GM18867 (cell line): Measurements from ENCODE around the gene OPA3.
"Not testable (repeated sequence)": the region's sequence is repeated elsewhere in the genome, so short reads cannot be mapped to it uniquely, and the experiment has no call there.

Experiments used
- ATAC-seq: cut with Tn5 transposase; IDR thresholded peaks from one replicate; pipeline ENCODE4 v1.9.1; 2021; ENCODE audit warnings: mild to moderate bottlenecking, moderate library complexity; ENCODE audit not compliant: unreplicated experiment

OPA3 gene

DNA sequence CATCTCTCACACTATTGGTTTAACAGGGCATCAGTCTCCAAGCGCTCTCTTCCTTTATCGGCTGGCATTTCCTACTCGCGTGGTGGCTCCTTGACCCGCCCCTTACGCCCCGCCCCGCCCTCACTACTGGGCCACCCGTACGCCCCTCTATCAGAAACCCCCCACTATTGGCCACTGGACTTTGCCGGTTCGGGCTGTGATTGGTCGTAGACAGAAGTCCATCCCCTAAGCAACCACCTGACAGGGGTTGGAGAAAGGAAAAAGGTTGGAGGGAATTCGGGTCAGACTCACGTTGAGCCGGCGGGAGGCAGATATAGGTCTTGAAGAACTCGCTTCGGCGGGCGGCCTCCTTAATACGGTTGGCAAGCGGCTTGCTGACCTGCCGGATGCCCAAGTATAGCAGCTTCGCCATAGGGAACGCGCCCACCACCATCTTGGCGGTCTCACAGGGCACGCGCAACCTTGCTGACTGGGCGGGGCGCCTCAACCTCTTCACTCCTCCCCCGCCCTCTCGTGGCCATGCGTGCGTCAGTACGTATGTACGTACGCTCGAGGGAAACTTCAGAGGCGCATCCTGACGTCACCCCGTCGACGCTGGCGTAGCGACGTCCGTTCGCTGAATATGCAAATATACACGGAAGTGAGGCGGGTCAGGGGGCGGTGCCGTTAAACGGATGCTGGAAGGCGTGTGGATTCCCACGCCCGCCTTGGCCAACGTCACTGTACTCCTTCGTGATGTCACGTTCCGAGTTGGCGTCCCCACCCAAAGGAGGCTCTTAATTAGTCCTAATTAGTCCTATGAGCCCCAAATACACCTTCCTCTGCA, at the start of gene OPA3:
Gene OPA3 (minus strand): TSS at position 471 of the 826 bp plus-strand sequence. CDS start 38 bp downstream, at position 433.
- peak; percentile 85 for ATAC-seq

DNA sequence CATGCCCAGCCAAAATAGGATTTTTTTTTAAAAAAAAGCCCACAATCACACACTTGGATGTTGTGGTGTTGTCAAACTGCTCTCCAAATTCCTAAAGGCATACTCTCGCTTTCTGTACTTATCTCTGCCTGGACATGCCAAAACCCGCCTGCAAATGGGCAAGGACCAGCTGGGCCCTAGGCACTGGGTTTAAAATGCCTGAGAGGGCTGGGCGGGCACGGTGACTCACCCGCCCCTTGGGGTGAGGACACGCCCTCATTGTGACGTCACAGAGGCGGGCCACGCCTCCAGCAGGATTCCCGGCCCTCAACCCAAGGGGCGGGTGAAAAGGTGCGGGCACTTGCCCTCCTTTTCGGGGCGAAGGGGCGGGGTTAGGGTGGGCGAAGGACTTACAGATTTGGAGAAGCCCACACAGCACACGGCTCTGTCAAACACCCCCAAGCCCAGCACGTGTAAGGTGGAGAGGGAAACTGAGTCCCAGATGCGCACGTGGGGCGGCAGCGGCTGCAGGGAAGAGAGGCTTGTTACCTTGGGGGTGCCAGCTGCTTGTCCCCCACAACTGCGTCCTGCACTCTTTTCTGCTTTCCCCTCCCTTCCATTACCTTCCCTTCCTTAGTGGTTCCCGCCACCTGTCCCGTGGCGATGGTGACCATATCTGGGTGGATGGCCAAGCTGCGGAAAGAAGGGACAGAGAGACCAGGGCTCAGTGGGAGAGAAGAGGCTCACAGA, 48.0 kb upstream of the OPA3 start:
- ATAC-seq, result no peak

DNA sequence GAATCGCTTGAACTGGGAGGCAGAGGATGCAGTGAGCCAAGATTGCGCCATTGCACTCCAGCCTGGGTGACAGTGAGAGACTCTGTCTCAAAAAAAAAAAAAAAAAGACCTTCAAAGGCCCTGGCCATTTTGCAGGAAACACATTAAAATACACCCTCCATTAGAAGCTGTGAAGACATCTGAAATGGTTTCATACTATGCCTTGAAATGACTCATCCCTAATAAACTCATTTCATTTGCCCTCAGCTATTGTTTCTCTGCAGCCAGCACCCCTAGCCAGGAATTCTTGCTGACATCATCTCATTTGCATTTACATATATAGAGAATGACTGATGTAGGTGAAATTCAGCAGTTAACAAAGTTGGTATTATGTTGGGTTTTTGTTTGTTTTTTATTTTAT, 45.9 kb upstream of the OPA3 start:
- no peak for ATAC-seq

DNA sequence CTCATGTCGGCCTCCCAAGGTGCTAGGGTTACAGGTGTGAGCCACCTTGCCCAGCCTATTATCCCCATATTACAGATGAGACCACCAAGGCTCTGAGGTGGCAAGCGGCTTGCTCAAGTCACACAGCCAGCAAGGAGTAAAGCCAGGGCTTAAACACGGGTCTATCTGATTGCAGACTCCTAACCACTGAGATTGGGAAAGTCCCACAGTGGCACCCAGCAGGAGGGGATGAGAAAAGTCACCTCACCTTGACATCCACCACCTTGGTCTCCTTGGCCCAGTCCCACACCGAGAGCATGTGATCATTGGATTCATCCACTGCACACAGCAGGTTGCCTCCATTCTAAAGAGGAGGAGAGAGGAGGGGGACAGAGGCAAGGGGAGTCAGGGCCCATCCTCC, 45.1 kb upstream of the OPA3 start:
- no peak for ATAC-seq

DNA sequence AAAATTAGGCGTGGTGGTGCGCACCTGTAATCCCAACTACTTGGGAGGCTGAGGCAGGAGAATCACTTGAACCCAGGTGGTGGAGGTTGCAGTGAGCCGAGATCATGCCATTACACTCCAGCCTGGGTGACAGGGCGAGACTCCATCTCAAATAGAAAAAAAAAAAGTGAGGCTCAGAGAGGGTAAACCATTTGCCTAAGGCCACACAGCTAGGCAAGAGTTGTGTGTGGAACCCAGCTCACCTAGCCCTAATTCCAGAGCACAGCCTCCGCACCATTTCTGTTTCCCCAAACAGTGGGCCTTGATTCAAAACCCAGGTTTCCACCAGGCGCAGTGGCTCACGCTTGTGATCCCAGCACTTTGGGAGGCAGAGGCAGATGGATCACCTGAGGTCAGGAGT, 43.6 kb upstream of the OPA3 start:
- not testable (repeated sequence) for ATAC-seq

DNA sequence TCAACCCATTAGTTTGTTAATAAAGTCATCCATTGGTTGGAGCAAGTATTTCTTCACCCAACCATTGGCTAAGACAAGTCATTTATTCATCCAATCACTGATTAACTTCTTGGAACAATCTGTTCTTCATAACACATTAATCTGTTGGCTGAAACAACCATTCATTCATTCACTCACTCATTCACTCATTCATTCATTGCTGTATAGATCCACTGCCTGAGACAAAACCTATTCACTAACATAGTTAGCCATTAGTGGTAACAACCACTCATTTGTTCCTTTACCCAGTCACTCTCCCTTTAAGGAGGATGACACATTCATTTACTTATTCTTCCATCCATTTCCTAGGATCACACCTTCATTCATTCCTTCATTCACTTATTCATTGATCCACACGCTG, 39.4 kb upstream of the OPA3 start:
- ATAC-seq, result no peak

DNA sequence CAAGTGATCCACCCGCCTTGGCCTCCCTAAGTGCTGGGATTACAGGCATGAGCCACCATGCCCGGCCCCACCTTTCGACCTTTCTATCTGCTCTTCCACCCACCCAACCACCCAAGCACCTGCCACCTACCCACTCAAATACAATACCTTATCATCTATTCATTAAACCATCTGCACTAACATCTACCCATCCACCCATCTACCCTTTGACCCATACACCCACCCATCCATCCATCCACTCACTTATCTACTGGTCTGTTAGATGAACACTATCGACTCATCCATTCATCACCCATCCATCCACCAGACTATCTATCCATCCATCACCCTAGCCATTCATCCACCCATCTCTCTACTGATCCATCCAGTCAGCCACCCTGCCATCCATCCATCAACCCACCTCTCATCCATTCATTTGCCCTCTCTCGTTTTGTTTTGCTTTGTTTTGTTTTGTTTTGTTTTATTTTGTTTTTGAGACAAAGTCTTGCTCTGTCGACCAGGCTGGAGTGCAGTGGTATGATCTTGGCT, 37.4 kb upstream of the OPA3 start:
- ATAC-seq, result no peak

DNA sequence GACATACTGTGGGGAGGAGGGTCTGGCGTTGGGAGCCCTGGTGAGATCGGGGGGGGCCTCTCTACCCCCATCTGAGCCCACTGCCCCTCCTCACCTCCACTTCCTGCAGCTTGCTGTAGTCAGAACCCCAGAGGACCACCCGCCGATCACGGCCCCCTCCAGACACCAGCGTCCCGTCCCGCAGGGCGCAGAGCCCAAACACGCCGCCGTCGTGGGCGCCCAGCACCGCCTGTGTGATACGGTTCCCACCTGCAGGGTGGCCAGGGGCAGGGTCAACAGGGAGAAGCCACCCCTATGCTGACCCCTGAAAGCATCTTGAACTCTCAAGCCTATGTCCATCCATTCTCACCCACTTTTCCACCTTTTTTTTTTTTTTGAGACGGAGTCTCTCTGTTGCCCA, 36.8 kb upstream of the OPA3 start:
- no peak for ATAC-seq

DNA sequence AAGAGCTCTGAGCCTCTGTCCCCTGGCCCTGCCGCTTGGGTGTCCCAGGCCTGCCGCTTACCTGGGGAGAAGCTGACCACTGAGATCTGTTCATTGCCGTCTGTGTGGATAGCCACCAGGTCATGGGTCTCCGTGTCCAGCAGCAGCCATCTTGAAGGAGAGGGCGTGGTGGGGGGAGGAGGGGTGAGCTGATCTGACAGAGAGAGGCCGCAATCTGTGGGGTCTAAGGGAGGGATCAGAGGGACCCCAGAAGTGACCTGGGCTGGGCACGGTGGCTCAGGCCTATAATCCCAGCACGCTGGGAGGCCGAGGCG, 32.1 kb upstream of the OPA3 start:
- ATAC-seq, result no peak

DNA sequence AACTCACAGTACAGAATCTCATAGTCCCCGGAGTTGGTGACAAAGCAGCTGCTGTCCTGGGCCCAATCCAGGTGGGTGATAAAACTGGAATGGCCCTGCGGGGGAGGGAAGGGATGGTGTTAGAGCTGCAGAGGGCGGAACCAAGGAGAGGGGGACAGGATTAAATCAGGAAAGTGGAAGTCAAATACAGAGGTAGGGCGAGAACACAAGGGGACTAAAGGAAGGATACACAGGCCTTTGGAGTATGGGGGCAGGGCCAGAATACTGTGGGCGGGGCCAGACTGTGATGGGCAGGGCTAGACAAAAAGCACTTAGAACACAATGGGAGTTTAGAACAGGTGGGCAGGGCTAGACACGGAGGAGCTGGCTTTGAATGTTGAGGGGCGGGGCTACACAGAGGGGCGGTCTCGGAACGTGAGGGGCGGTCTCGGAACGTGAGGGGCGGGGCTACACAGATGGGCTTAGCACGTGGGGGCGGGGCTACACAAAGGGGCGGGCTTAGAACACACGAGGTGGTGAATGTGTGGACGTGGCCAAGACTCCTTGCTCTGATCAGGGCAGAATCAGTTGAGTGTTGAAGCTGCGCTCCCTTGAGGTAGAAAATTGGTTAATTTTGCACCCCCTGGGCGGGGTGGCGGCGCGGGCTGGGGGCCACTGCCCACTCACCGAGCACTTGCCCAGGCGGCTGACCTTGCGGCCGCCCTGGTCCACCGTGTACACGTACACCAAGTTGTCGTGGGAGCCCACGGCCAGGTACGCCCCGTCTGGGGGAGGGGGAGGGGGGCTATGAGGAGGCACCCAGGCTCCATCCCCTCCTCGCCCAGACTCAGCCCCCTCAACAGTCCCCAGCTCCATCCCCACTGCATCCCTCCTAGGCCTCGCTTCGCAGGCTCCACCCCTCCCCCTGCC, 31.4 kb upstream of the OPA3 start:
- peak; percentile 51 for ATAC-seq

DNA sequence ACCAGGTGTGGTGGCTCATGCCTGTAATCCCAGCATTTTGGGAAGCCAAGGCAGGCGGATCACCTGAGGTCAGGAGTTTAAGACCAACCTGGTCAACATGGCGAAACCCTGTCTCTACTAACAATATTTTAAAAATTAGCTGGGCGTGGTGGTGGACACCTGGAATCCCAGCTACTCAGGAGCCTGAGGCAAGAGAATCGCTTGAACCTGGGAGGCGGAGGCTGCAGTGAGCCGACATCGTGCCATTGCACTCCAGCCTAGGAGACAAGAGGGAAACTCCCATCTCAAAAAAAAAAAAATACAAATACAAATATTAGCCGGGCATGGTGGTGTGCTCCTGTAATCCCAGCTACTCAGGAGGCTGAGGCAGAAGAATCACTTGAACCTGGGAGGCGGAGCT, 30.5 kb upstream of the OPA3 start:
- not testable (repeated sequence) for ATAC-seq

DNA sequence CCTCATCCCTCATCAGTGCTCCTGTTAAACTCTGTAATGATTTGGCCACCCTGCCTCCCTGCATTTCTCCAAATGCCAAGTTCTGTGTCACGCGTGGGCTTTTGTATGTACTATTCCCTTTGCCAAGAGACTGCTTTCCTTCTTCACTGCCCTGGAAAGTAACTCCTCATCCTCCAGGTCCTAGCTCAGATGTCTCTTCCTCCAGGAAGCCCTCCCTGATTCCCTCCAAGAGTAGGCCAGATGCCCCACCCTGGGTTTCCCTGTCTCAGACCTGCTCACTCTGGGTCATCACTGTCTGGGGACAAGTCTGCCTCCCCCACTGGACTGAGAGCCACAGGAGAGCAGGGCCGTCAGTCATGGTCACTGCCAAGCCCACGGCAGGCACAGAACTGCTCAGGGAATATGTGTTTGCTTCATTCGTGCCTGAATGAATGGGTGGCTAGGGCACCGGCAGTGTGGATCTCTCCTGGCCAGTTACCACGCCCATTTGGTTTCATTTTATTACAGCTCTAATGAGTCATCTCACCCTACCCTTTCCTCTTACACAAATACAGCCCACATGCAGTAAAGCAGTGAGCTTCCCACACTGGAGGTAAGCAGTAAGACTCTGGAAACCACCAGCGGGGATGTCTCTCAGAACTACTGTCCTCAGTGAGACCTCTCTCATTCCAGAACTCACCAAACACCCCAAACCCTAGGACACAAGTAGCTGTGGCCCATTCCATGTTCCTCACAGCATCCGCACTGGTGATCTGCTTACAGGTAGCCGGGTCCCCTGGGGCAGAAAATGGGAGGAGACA, 29.5 kb upstream of the OPA3 start:
- ATAC-seq, result peak; percentile 52

DNA sequence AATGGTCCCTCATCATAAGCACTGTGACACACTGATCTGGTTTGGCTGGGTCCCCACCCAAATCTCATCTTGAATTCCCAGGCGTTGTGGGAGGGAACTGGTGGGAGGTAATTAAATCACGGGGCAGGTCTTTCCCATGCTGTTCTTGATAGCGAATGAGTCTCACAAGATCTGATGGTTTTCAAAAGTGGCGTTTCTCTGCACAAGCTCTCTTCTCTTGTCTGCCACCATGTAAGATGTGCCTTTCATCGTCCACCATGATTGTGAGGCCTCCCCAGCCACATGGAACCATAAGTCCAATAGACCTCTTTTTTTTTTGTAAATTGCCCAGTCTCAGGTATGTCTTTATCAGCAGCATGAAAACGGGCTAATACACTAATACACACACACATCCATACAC, 24.3 kb upstream of the OPA3 start:
- ATAC-seq, result no peak

DNA sequence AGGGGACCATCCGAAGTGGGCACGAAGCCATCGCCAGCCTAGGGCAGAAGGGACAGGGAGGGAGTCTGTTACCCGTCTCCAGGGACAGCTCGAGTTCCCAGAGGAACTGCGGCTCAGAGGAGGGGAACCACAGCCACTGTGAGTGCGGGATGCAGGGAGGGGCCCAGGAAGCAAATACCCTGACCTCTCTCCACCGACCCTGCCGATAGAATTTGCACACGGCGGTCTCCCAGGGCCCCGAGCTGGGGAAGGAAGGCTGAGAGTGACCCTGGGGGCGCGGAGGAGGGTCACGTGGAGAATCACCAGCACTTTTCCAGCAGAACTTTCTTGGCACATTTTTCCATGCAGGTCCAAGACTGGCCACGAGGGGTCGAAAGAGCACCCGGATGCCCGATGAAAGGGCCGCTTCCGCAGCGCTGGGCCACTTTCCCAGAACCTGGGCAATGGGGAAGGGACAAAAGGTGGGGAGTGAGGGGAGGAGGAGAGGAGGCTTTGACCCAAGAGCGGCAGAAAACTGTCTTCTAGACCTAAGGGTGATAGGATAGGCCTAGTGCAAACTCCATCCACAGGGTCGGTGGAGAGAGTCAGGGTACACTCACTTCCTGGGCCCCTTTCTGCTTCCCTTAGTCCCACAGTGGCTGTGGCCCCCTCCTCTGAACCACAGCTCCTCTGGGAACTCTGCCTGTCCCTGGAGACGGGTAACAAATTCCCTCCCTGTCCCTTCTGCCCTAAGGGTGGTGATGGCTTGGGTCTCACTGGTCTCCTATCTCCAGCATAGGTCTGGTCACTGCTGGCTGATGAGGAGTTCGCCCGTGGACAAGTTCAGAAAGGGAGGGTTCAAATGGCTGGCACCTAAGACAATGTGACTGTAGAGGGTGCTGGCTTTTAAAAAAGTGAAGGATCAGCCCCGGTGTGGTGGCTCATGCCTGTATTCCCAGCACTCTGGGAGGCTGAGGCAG, 22.7 kb upstream of the OPA3 start:
- no peak for ATAC-seq

DNA sequence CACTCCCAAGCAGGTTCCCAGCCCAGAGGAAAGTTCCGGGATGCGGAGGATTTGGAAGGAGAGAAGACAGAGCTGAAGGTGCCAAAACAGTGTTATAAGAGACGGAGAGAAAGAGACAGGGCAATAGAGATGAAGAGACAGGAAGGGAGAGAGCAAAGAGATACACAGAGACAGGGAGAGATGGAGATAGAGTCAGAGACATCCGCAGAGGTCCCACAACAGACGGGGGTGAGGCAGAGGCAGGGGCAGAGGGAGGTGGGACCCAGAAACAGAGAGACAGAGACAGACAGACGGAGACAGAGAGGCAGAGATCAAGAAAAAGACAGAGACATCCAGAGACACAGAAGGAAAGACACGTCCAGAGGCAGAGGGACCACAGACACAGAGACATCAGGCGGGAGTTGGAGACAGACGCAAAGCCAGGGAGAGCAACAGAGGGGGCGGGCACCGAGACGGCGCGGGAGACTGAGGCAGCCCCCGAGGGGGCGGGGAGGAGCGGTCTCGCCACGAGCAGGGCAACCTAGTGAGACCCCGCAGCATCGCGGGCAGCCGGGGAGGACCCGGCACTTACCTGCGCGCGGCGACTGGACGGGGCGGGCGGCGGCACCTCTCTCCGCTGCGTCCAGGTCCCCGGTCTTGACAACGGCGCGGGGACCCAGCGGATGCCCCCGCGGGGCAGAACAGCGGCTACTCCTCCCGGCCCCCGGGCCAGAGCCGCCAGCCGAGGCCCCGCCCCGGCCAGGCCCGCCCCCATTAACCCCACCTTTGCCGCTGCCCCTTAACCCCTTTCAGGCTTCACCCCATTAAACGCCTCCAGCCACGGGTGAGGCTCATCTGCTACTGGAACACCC, 17.1 kb upstream of the OPA3 start, which contains the start of gene GPR4:
Gene GPR4 (minus strand): TSS at position 689 of the 851 bp plus-strand sequence. CDS start 10,346 bp downstream, outside the sequence.
- ATAC-seq, result no peak

DNA sequence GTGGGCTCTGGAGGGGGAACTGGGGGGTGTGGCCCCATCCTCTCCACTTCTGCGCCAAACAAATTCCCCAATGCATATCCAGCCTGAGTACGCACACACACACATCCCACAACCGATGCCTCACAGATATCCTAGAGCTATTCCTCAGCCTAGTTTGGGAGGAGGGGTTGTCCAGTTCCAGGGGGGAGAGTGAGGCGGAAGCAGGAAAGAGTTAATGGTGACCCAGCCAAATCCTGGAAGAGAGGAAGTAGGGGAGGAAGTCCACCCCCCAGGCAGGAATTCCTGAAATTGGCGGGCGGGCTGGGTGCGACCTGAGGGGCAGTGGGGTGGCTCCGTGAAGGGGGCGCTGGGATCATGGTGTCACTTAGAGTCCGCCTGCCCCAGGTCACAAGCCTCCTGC, 16.5 kb upstream of the OPA3 start:
- ATAC-seq, result no peak

DNA sequence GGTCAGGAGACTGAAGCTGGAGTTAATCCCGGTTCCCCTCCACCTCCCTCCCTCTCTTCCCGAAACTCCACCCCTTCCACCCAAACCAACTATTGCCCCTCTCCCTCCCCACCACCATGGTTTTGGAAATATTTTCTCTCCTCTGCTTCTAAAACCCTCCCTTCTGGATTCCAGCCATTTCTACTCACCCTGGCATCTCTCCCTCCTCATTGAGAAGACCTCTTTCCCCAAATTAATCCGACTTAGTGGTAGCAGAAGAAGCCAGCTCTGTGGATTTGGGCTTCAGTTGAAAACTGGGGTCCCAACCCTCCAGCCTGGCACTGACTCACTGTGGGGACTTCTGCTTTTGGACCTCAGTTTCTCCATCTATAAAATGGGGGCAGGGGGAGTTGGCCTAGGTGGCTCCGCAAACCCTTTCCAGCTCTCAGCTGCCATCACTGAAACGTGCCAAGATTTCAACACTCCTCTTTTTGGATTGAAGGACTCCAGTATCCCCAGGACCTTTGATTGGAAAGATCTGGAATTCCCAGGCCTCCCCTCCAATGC, 15.8 kb upstream of the OPA3 start:
- ATAC-seq, result no peak

DNA sequence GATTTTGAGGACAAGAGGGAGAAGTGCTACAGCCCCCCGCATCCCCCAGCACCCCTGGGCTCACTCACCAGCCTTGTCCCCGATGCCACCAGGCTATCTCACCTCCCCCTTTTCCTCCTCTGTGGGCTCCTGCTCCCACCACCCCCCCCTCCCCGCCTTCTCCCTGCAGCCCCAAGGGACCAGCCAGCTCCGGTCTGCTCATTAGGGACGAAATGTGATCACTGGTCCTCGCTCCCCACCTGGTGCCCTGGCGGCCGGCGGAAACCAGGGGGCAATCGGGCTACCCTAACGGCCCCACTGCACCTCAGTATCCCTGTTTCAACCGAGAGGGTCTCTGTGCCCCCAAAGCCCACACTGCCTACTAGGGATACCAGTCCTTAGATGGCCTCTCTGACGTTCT, 14.7 kb upstream of the OPA3 start:
- no peak for ATAC-seq
